ENCODE measurements around the gene ADARB2.

ADARB2 gene

GRCh38 chr10:1278306-1278705, 459.0 kb downstream of the ADARB2 start:
- no peak for DNase-seq (ENCODE audit: extremely low read depth, low read depth)

GRCh38 chr10:1274701-1275544, 462.4 kb downstream of the ADARB2 start:
- no peak for TF ChIP-seq CTCF (IDR thresholded peaks at IDR 0.05; ENCODE audit: low read depth, low read length)
- DNase-seq (ENCODE audit: extremely low read depth, low read depth): no peak

More at GRCh38 chr10:1278306-1278705, 459.0 kb downstream of the ADARB2 start:
- TF ChIP-seq CTCF (IDR thresholded peaks at IDR 0.05; ENCODE audit: low read depth, low read length): no peak

- no peak for DNase-seq (ENCODE audit: extremely low read depth, low read depth)
- TF ChIP-seq CTCF (IDR thresholded peaks at IDR 0.05; ENCODE audit: low read depth, low read length): no peak
Measured at GRCh38 chr10:1274111-1274661, 463.1 kb downstream of the ADARB2 start.

- DNase-seq (ENCODE audit: extremely low read depth, low read depth): no peak
- TF ChIP-seq CTCF (IDR thresholded peaks at IDR 0.05; ENCODE audit: low read depth, low read length): no peak
Measured at GRCh38 chr10:1273372-1274105, 463.8 kb downstream of the ADARB2 start.

- no peak for DNase-seq (ENCODE audit: extremely low read depth, low read depth)
- no peak for TF ChIP-seq CTCF (IDR thresholded peaks at IDR 0.05; ENCODE audit: low read depth, low read length)
Measured at GRCh38 chr10:1272777-1273161, 464.6 kb downstream of the ADARB2 start.

GRCh38 chr10:1272079-1272776, 465.1 kb downstream of the ADARB2 start:
- no peak for DNase-seq (ENCODE audit: extremely low read depth, low read depth)

More at GRCh38 chr10:1272079-1272776, 465.1 kb downstream of the ADARB2 start:
- no peak for TF ChIP-seq CTCF (IDR thresholded peaks at IDR 0.05; ENCODE audit: low read depth, low read length)
